Measurements from ENCODE around the gene SSNA1. TPM values are rescaled to one million over a fixed set of nuclear protein-coding genes. Genes with fewer than 3 reads are reported as not detected.

The SSNA1 gene
- total and polyA plus RNA-seq, 9 of the 15 experiments (the other 6 are each of a cell fraction or from before 2014, with no cell fraction given): 1.9 to 130 (median 57.1) TPM

- no peak overlapping the region for H3K4me2 ChIP-seq (ENCODE audit: insufficient read depth, low read length)
- no peak overlapping the region for H3K27ac ChIP-seq (ENCODE audit: extremely low read depth, low read depth, low read length)
- BruUV-seq (replicated peaks): no TSS peak
- no peak overlapping the region for H2AFZ ChIP-seq (ENCODE audit: low read depth, low read length)
- POLR2A ChIA-PET: interaction anchor here (0.6 kb wide), 2 partner anchors 383 to 730 kb away, joined by 3 read pairs; no protein-coding TSS in a partner anchor
- no peaks in the 10 kb centered on the region for H3K27me3 ChIP-seq (ENCODE audit: control insufficient read depth in 2 of 2, insufficient read depth in 2 of 2, low read length in 2 of 2)
- FAIRE-seq: no peak
- 74% methylated on average over 17 of the region's 23 CpGs for WGBS (ENCODE audit: insufficient coverage, low coverage, missing lambda C conversion rate)
- H3K4me1 ChIP-seq (replicated peaks in 1 of 2; ENCODE audit: control insufficient read depth in 2 of 2, insufficient read depth in 2 of 2, low read length in 2 of 2): peaks cover 18 to 100% of the 10 kb centered on the region in 2 experiments
- in situ Hi-C loops (cut with MboI): loop anchor here (25.0 kb wide), 1 partner anchor 444 kb away; the partner anchor contains the start of genes CCDC183 and TMEM141
- CTCF ChIA-PET (ENCODE audit: low intra/inter-chr PET ratio): no interaction called here
- H3K9me1 ChIP-seq (ENCODE audit: control insufficient read depth, insufficient read depth, low read length): peaks cover 4% of the 10 kb centered on the region
- no peak overlapping the region for H3K4me3 ChIP-seq
- intact Hi-C loops (cut with micrococcal nuclease): no loop called here
- H3K9ac ChIP-seq (ENCODE audit: insufficient read depth in 1 of 2, low read depth in 2 of 2, low read length in 2 of 2): peak overlapping the region in 1 of 2 experiments; percentile 63; a peak in 1 of 4 replicates
- DNase-seq (ENCODE audit: extremely low read depth in 1 of 4, low spot score in 3 of 4): no peak
- no peak for ATAC-seq
- no peaks in the 10 kb centered on the region for H4K20me1 ChIP-seq (replicated peaks; ENCODE audit: control insufficient read depth, insufficient read depth, low read length)
- H3K36me3 ChIP-seq (ENCODE audit: control insufficient read depth, insufficient read depth, low read length): no peaks in the 10 kb centered on the region
- no peak for TF ChIP-seq ZKSCAN8 (CRISPR knock-in tag; IDR thresholded peaks at IDR 0.05)
- TF ChIP-seq CAMTA2 (CRISPR knock-in tag; conservative IDR thresholded peaks at IDR 0.05): no peak
- peak; percentile 68; the same call in 1 of the 2 replicates for TF ChIP-seq NR2C1 (IDR thresholded peaks at IDR 0.05)
- peak; percentile 71 for TF ChIP-seq NR2C1 (tag; IDR thresholded peaks at IDR 0.05)
- TF ChIP-seq RBM39 (optimal IDR thresholded peaks at IDR 0.05; ENCODE audit: low read depth, low read length): no peak
- no peak for TF ChIP-seq ZNF175 (CRISPR knock-in tag; IDR thresholded peaks at IDR 0.05; ENCODE audit: low read depth)
- TF ChIP-seq RNF2 (IDR thresholded peaks at IDR 0.05): no peak
- TF ChIP-seq NR2C2 (CRISPR knock-in tag; IDR thresholded peaks at IDR 0.05): 0 out of 2 replicates have a peak, but pooled peaks have one; percentile 53
- TF ChIP-seq NR2C2 (tag; IDR thresholded peaks at IDR 0.05): peak; percentile 51; the same call in 1 of the 2 replicates
- no peaks in the 10 kb centered on the region for H3K79me2 ChIP-seq (ENCODE audit: control insufficient read depth, insufficient read depth, low read length)
- H3K9me3 ChIP-seq (replicated peaks; ENCODE audit: control insufficient read depth, insufficient read depth, low read depth, low read length): no peaks in the 10 kb centered on the region
Observed at GRCh38 chr9:137231372-137232039, 43.0 kb downstream of the SSNA1 start.
